Uterus (tissue), 4 donors: ENCODE measurements around the gene UBR2. TPM values are rescaled to one million over a fixed set of nuclear protein-coding genes. Genes with fewer than 3 reads are reported as not detected.

Source experiments
- DNase-seq, 2 donors: peaks; one replicate each; pipeline ENCODE4 v3.0.0-alpha.2; 2019 to 2020
- H3K27ac ChIP-seq, 2 donors: fragments of 200-600 bp; sonication (generic); 1 replicate in 1 of 2; 2 replicates in 1 of 2; pipeline ENCODE4 v1.5.1; 2016 to 2018
- H3K27me3 ChIP-seq, 2 donors: fragments of 200-600 bp; sonication (generic); one replicate each; pipeline ENCODE4 v1.5.1; 2018 to 2019; ENCODE audit warnings: control low read depth in 1 of 2
- H3K36me3 ChIP-seq, 2 donors: fragments of 200-600 bp; sonication (generic); one replicate each; pipeline ENCODE4 v1.5.1; 2019; ENCODE audit warnings: control low read depth in 1 of 2
- H3K4me1 ChIP-seq, 2 donors: fragments of 200-600 bp; sonication (generic); one replicate each; pipeline ENCODE4 v1.5.1; 2018 to 2019; ENCODE audit warnings: control low read depth in 1 of 2
- H3K4me3 ChIP-seq, 2 donors: fragments of 200-600 bp; sonication (generic); 1 replicate in 1 of 2; 2 replicates in 1 of 2; pipeline ENCODE4 v1.5.1; 2018 to 2019; ENCODE audit warnings: mild to moderate bottlenecking in 1 of 2
- H3K9me3 ChIP-seq, 2 donors: fragments of 200-600 bp; sonication (generic); one replicate each; pipeline ENCODE4 v1.5.1; 2019; ENCODE audit warnings: control low read depth in 1 of 2
- CTCF ChIP-seq, 4 experiments: fragments of 200-600 bp in 2 of 4; fragments of 450-650 bp in 2 of 4; sonication (generic) in 2 of 4; IDR thresholded peaks; one replicate each; pipeline ENCODE4 v1.5.1; 2016 to 2019; ENCODE audit warnings: antibody characterized with exemption in 4 of 4, mild to moderate bottlenecking in 2 of 4, moderate library complexity in 1 of 4
- POLR2A ChIP-seq, 2 donors: fragments of 450-650 bp; IDR thresholded peaks; one replicate each; pipeline ENCODE4 v1.6.1; 2016; ENCODE audit warnings: antibody characterized with exemption in 2 of 2, mild to moderate bottlenecking in 1 of 2, moderate library complexity in 1 of 2
- intact Hi-C: fragments of 100-400 bp; cut with DNase I; formaldehyde crosslinking; loops from one replicate; pipeline ENCODE4 v1.15.1; 2023; ENCODE audit warnings: low total_unique reads
- total RNA-seq, 4 donors: library from RNA; depleted of rRNA in 3 of 4; stranded (reverse); fragments of >200 nt in 3 of 4; gene quantifications; one replicate each; pipeline versions ENCODE4 v1.1.0 to v1.2.4, GENCODE V29; 2014 to 2023
- donor health status: DM: yes; HTN: yes; CAD: no.

UBR2 gene
- total RNA-seq, 4 donors from 2014 or later, result 13.2 to 44.2 (median 29.5) TPM

- Histone ChIP-seq H3K9me3 (no peaks in the 10 kb centered on the region), H3K27ac (no peak overlapping the region), H3K4me1 (no peaks in the 10 kb centered on the region), H3K4me3 (no peak overlapping the region), H3K36me3 (no peaks in the 10 kb centered on the region), H3K27me3 (no peaks in the 10 kb centered on the region)
- intact Hi-C loops, result no loop called here
- no peak for TF ChIP-seq POLR2A (IDR thresholded peaks at IDR 0.05)
- no peak for TF ChIP-seq CTCF (IDR thresholded peaks at IDR 0.05)
- DNase-seq, result no peak
Observed at GRCh38 chr6:42545226-42545773, 18.5 kb upstream of the UBR2 start.

GRCh38 chr6:42547407-42548329 lies 16.2 kb upstream of the UBR2 start:
- DNase-seq, result peak; percentile 75 to 85
- Histone ChIP-seq H3K27me3 (no peaks in the 10 kb centered on the region), H3K4me3 (peak overlapping the region; percentile 21 to 35), H3K27ac (peak overlapping the region; percentile 66 to 69), H3K9me3 (no peaks in the 10 kb centered on the region), H3K4me1 (no peaks in the 10 kb centered on the region), H3K36me3 (no peaks in the 10 kb centered on the region)
- intact Hi-C loops, result no loop called here
- TF ChIP-seq CTCF (IDR thresholded peaks at IDR 0.05) (peak; percentile 93 to 97 (median 96)), POLR2A (IDR thresholded peaks at IDR 0.05) (no peak)

GRCh38 chr6:42550277-42550676 lies 13.6 kb upstream of the UBR2 start:
- Histone ChIP-seq H3K27me3 (no peaks in the 10 kb centered on the region), H3K4me3 (no peak overlapping the region), H3K36me3 (no peaks in the 10 kb centered on the region), H3K27ac (no peak overlapping the region), H3K9me3 (no peaks in the 10 kb centered on the region), H3K4me1 (no peaks in the 10 kb centered on the region)
- intact Hi-C loops, result no loop called here
- no peak for TF ChIP-seq CTCF (IDR thresholded peaks at IDR 0.05)
- no peak for DNase-seq

- Histone ChIP-seq H3K27me3 (no peaks in the 10 kb centered on the region), H3K4me3 (no peak overlapping the region), H3K27ac (no peak overlapping the region), H3K9me3 (no peaks in the 10 kb centered on the region), H3K36me3 (no peaks in the 10 kb centered on the region), H3K4me1 (no peaks in the 10 kb centered on the region)
- TF ChIP-seq POLR2A (IDR thresholded peaks at IDR 0.05) (no peak), CTCF (IDR thresholded peaks at IDR 0.05) (no peak)
- intact Hi-C loops, result no loop called here
- DNase-seq, result no peak
Observed at GRCh38 chr6:42551217-42551616, 12.6 kb upstream of the UBR2 start.

GRCh38 chr6:42552380-42552779 lies 11.4 kb upstream of the UBR2 start:
- no peaks in the 10 kb centered on the region for H3K36me3 ChIP-seq
- no peak for DNase-seq
- H3K27ac ChIP-seq, result no peak overlapping the region
- intact Hi-C loops, result no loop called here
- no peaks in the 10 kb centered on the region for H3K27me3 ChIP-seq
- H3K9me3 ChIP-seq, result no peaks in the 10 kb centered on the region
- no peak overlapping the region for H3K4me3 ChIP-seq
- H3K4me1 ChIP-seq, result no peaks in the 10 kb centered on the region
- TF ChIP-seq POLR2A (IDR thresholded peaks at IDR 0.05), result no peak
- TF ChIP-seq CTCF (IDR thresholded peaks at IDR 0.05), result no peak
